Psoas muscle (tissue), 8 donors: ENCODE measurements around the gene CCDC85B. TPM values are rescaled to one million over a fixed set of nuclear protein-coding genes. Genes with fewer than 3 reads are reported as not detected.

Experiments
- ATAC-seq, 4 donors: fragments of 200-7000 bp; cut with Tn5 transposase; one replicate each; pipeline ENCODE4 v1.9.1; 2020; ENCODE audit warnings: moderate library complexity in 3 of 4, mild to moderate bottlenecking in 2 of 4
- DNase-seq, 2 donors: peaks; one replicate each; pipeline ENCODE4 v3.0.0-alpha.2; 2020
- H3K27ac ChIP-seq: fragments of 200-600 bp; one replicate; pipeline ENCODE4 v1.8.0; 2022
- H3K27me3 ChIP-seq, 3 donors: fragments of 200-600 bp in 1 of 3; one replicate each; pipeline versions ENCODE4 v1.6.1 to v1.8.0; 2013 to 2022; ENCODE audit warnings: low read length in 2 of 3, mild to moderate bottlenecking in 2 of 3, moderate library complexity in 1 of 3; ENCODE audit not compliant: insufficient read depth in 3 of 3
- H3K36me3 ChIP-seq, 2 donors: fragments of 200-600 bp in 1 of 2; one replicate each; pipeline versions ENCODE4 v1.6.1 to v1.8.0; 2013 to 2022; ENCODE audit warnings: low read depth in 1 of 2, mild to moderate bottlenecking in 1 of 2, moderate library complexity in 1 of 2; ENCODE audit not compliant: insufficient read depth in 1 of 2
- H3K4me1 ChIP-seq: fragments of 200-600 bp; one replicate; pipeline ENCODE4 v1.8.0; 2022
- H3K4me3 ChIP-seq: fragments of 200-600 bp; one replicate; pipeline ENCODE4 v1.8.0; 2022; ENCODE audit warnings: mild to moderate bottlenecking
- H3K9me3 ChIP-seq: fragments of 200-600 bp; one replicate; pipeline ENCODE4 v1.8.0; 2022
- CTCF ChIP-seq: fragments of 200-600 bp; IDR thresholded peaks from one replicate; pipeline ENCODE4 v1.8.0; 2022; ENCODE audit warnings: antibody characterized with exemption
- WGBS, 3 donors: extraction: QIAGEN DNeasy Blood & Tissue Kit; methylation state at CpG; one replicate each; pipeline versions ENCODE4 v1.1.6 to v1.1.7; 2013; 5-methylcytosine and 5-hydroxymethylcytosine counted together
- intact Hi-C, 2 donors: fragments of 100-400 bp; cut with DNase I; formaldehyde crosslinking; loops; one replicate each; pipeline versions ENCODE4 v1.11.0 to v1.14.2; 2022
- polyA plus RNA-seq, 3 donors: library from polyadenylated mRNA; stranded (reverse); fragments of 200-250 nt; gene quantifications; one replicate each; pipeline ENCODE4 v1.2.3, GENCODE V29; 2013
- total RNA-seq, 4 donors: library from RNA; stranded (reverse); fragmentation: NEBNext Ultra II Directional in 2 of 4; extraction: Animal tissue kit (Norgen Biotek cat#: 25700) in 2 of 4; gene quantifications; one replicate each; pipeline versions ENCODE4 v1.2.1 to v1.2.4, GENCODE V29; 2021 to 2023
- donor health status: healthy with polysubstance abuse.
- donor health status: DM: no; HTN: no; CAD: no; lungs with moderate emphysema.
- donor health status: Bipolar disorder and iron deficiency.
- donor health status: healthy.
- donor health status: DM: yes; HTN: yes; CAD: no.
- donor health status: DM: no; HTN: no; CAD: no.
- donor health status: DM: no; HTN: no; CAD: no.
- donor health status: DM: yes; HTN: yes; CAD: no.

CCDC85B gene
- total and polyA plus RNA-seq, 7 donors: 16.7 to 39.6 (median 26.5) TPM

- Histone ChIP-seq H3K27ac (peak within 1 kb of the TSS; percentile 99), H3K4me3 (peak within 1 kb of the TSS; percentile 100), H3K9me3 (no peaks in the 10 kb centered on the region), H3K4me1 (peaks cover 43% of the 10 kb centered on the region), H3K27me3 (no peaks in the 10 kb centered on the region), H3K36me3 (peaks cover 0 to 36% of the 10 kb centered on the region in 2 donors)
- intact Hi-C loops: loop anchor here in 1 of 2 donors (1.0 to 2.0 kb wide), 4 partner anchors 30 to 207 kb away; partner anchors contain the start of gene FIBP
- TF ChIP-seq CTCF: no peak
- DNase-seq (no peak), ATAC-seq (no peak)
- WGBS, 3 donors: 3 to 7% (median 5%) methylated on average over 33 to 77 of the region's 77 CpGs
These were observed 28.0 kb downstream of the CCDC85B start, which contains the start of gene C11orf68 for GRCh38 chr11:65918211-65919140. C11orf68 (minus strand) TSS chr11:65919062; CDS start chr11:65919031, 31 bp downstream.

- no peaks in the 10 kb centered on the region for H3K9me3 ChIP-seq
- no peaks in the 10 kb centered on the region for H3K27me3 ChIP-seq
- 0 to 1% (median 0%) methylated on average over 35 to 59 of the region's 59 CpGs for whole genome bisulfite sequencing, 3 donors
- peak within 1 kb of the TSS; percentile 99 for H3K27ac ChIP-seq
- TF ChIP-seq CTCF: no peak
- H3K4me3 ChIP-seq: peak within 1 kb of the TSS; percentile 100
- intact Hi-C loops: loop anchor here in 1 of 2 donors (1.0 to 2.0 kb wide), 4 partner anchors 31 to 208 kb away; partner anchors contain the start of gene FIBP
- DNase-seq (peak; percentile 99 to 100), ATAC-seq (peak; percentile 83 to 88 (median 86))
- H3K36me3 ChIP-seq: peaks cover 0 to 38% of the 10 kb centered on the region in 2 donors
- peaks cover 43% of the 10 kb centered on the region for H3K4me1 ChIP-seq
These were observed 28.7 kb downstream of the CCDC85B start, which contains the start of gene DRAP1 for GRCh38 chr11:65919141-65919572. DRAP1 (plus strand) TSS chr11:65919426; CDS start chr11:65919502, 76 bp downstream.

GRCh38 chr11:65919573-65920371 is 29.3 kb downstream of the CCDC85B start:
- DNase-seq: peak in 1 of 2 donors; percentile 58
- Histone ChIP-seq H3K36me3 (peaks cover 0 to 41% of the 10 kb centered on the region in 2 donors), H3K9me3 (no peaks in the 10 kb centered on the region), H3K27ac (peak overlapping the region; percentile 87), H3K4me1 (peaks cover 40% of the 10 kb centered on the region), H3K4me3 (peak overlapping the region; percentile 98), H3K27me3 (no peaks in the 10 kb centered on the region)
- ATAC-seq: peak; percentile 4 to 25 (median 14)
- 0 to 1% (median 1%) methylated on average over 39 to 60 of the region's 60 CpGs for WGBS, 3 donors
- intact Hi-C loops: loop anchor here (1.0 to 2.0 kb wide), 5 partner anchors 31 to 208 kb away; partner anchors contain the start of gene FIBP (in 1 of the 2)
- TF ChIP-seq CTCF: no peak

GRCh38 chr11:65920372-65920802 is 29.9 kb downstream of the CCDC85B start:
- 42 to 57% (median 51%) methylated on average over 15 of the region's 15 CpGs for WGBS, 3 donors
- no peak for DNase-seq

More at GRCh38 chr11:65920372-65920802, 29.9 kb downstream of the CCDC85B start:
- peaks cover 0 to 41% of the 10 kb centered on the region in 2 donors for H3K36me3 ChIP-seq
- no peaks in the 10 kb centered on the region for H3K9me3 ChIP-seq
- H3K27me3 ChIP-seq: no peaks in the 10 kb centered on the region
- no peak for ATAC-seq
- intact Hi-C loops: loop anchor here in 1 of 2 donors (2.0 kb wide), 1 partner anchor 36 kb away; no protein-coding TSS in a partner anchor
- H3K27ac ChIP-seq: no peak overlapping the region
- H3K4me1 ChIP-seq: peaks cover 34% of the 10 kb centered on the region
- H3K4me3 ChIP-seq: peak overlapping the region; percentile 98
- no peak for TF ChIP-seq CTCF
